Cardiac muscle cell (in vitro differentiated cells and primary cell): ENCODE measurements around the gene SPTAN1. TPM values are rescaled to one million over a fixed set of nuclear protein-coding genes. Genes with fewer than 3 reads are reported as not detected.
A peak's percentile ranks its signal among the peaks of the same experiment; 100 is the strongest.

Experiments
- DNase-seq, 2 donors: peaks; one replicate each; pipeline versions ENCODE4 v3.0.0 to v3.0.0-alpha.2; 2010 to 2017; ENCODE audit warnings: low read depth in 1 of 2, low spot score in 1 of 2
- H3K27ac ChIP-seq: fragments of 200-600 bp; sonication (generic); 2 replicates; pipeline ENCODE4 v1.5.1; 2016
- H3K27me3 ChIP-seq: fragments of 200-600 bp; sonication (generic); 2 replicates; pipeline ENCODE4 v1.6.0; 2016; ENCODE audit warnings: control low read depth
- H3K36me3 ChIP-seq: fragments of 200-600 bp; sonication (generic); 2 replicates; pipeline ENCODE4 v1.5.1; 2016; ENCODE audit warnings: control low read depth
- H3K4me1 ChIP-seq: fragments of 200-600 bp; sonication (generic); 2 replicates; pipeline ENCODE4 v1.8.1; 2017; ENCODE audit warnings: low read depth, mild to moderate bottlenecking, mixed run types
- H3K4me3 ChIP-seq: fragments of 200-600 bp; sonication (generic); 2 replicates; pipeline ENCODE4 v1.5.1; 2016; ENCODE audit warnings: mild to moderate bottlenecking
- H3K9me3 ChIP-seq: fragments of 200-600 bp; sonication (generic); 2 replicates; pipeline ENCODE4 v1.5.1; 2017; ENCODE audit warnings: low read depth, mild to moderate bottlenecking, control low read depth
- CTCF ChIP-seq: IDR thresholded peaks from 2 replicates; pipeline ENCODE4 v1.5.1; 2012; ENCODE audit warnings: low read depth, mild to moderate bottlenecking, low read length
- polyA plus RNA-seq: library from polyadenylated mRNA; unstranded; fragments of >200 nt; fragmentation: Nextera tagmentation; extraction: Ambion mirVana; gene quantifications from 2 replicates; pipeline ENCODE4 v1.2.1, GENCODE V29; 2016
- total RNA-seq: library from RNA; depleted of rRNA; stranded (reverse); fragments of >200 nt; gene quantifications from 2 replicates; pipeline ENCODE4 v1.2.3, GENCODE V29; 2016

The SPTAN1 gene
- total and polyA plus RNA-seq, 2 experiments from 2014 or later: 118 to 227 TPM

GRCh38 chr9:128512820-128513219, 39.6 kb upstream of the SPTAN1 start:
- no peak overlapping the region for H3K4me3 ChIP-seq
- TF ChIP-seq CTCF: no peak
- H3K36me3 ChIP-seq: peaks cover 3% of the 10 kb centered on the region
- H3K4me1 ChIP-seq: no peaks in the 10 kb centered on the region
- no peak overlapping the region for H3K27ac ChIP-seq
- no peaks in the 10 kb centered on the region for H3K27me3 ChIP-seq
- no peaks in the 10 kb centered on the region for H3K9me3 ChIP-seq
- no peak for DNase-seq

- no peak overlapping the region for H3K27ac ChIP-seq
- H3K27me3 ChIP-seq: no peaks in the 10 kb centered on the region
- TF ChIP-seq CTCF: no peak
- H3K9me3 ChIP-seq: no peaks in the 10 kb centered on the region
- no peak for DNase-seq
- no peaks in the 10 kb centered on the region for H3K4me1 ChIP-seq
- H3K36me3 ChIP-seq: peaks cover 23% of the 10 kb centered on the region
- H3K4me3 ChIP-seq: no peak overlapping the region
Observed at GRCh38 chr9:128521956-128522355, 30.4 kb upstream of the SPTAN1 start.

GRCh38 chr9:128523199-128523925, 29.0 kb upstream of the SPTAN1 start:
- no peak for TF ChIP-seq CTCF
- Histone ChIP-seq H3K27me3 (no peaks in the 10 kb centered on the region), H3K4me3 (no peak overlapping the region), H3K27ac (no peak overlapping the region), H3K9me3 (no peaks in the 10 kb centered on the region), H3K4me1 (no peaks in the 10 kb centered on the region), H3K36me3 (peaks cover 29% of the 10 kb centered on the region)
- peak in 1 of 2 donors; percentile 70 for DNase-seq

- Histone ChIP-seq H3K9me3 (no peaks in the 10 kb centered on the region), H3K4me3 (no peak overlapping the region), H3K36me3 (peaks cover 30% of the 10 kb centered on the region), H3K27ac (no peak overlapping the region), H3K27me3 (no peaks in the 10 kb centered on the region), H3K4me1 (no peaks in the 10 kb centered on the region)
- no peak for TF ChIP-seq CTCF
- no peak for DNase-seq
Observed at GRCh38 chr9:128526720-128527119, 25.7 kb upstream of the SPTAN1 start.

- no peak for TF ChIP-seq CTCF
- Histone ChIP-seq H3K4me1 (peaks cover 5% of the 10 kb centered on the region), H3K4me3 (no peak overlapping the region), H3K27me3 (no peaks in the 10 kb centered on the region), H3K27ac (peak overlapping the region; percentile 54), H3K9me3 (no peaks in the 10 kb centered on the region), H3K36me3 (peaks cover 28% of the 10 kb centered on the region)
- peak in 1 of 2 donors; percentile 9 for DNase-seq
Observed at GRCh38 chr9:128528445-128529160, 23.8 kb upstream of the SPTAN1 start.
